NCI-H82 treated with DMSO at 0.1 percent for 48 hours (cell line): ENCODE results near the gene ATRN.

Source experiments
- DNase-seq: peaks from one replicate; lab custom pipeline; 2025; ENCODE audit not compliant: unreplicated experiment; lab: John Stamatoyannopoulos, UW

The ATRN gene

DNA sequence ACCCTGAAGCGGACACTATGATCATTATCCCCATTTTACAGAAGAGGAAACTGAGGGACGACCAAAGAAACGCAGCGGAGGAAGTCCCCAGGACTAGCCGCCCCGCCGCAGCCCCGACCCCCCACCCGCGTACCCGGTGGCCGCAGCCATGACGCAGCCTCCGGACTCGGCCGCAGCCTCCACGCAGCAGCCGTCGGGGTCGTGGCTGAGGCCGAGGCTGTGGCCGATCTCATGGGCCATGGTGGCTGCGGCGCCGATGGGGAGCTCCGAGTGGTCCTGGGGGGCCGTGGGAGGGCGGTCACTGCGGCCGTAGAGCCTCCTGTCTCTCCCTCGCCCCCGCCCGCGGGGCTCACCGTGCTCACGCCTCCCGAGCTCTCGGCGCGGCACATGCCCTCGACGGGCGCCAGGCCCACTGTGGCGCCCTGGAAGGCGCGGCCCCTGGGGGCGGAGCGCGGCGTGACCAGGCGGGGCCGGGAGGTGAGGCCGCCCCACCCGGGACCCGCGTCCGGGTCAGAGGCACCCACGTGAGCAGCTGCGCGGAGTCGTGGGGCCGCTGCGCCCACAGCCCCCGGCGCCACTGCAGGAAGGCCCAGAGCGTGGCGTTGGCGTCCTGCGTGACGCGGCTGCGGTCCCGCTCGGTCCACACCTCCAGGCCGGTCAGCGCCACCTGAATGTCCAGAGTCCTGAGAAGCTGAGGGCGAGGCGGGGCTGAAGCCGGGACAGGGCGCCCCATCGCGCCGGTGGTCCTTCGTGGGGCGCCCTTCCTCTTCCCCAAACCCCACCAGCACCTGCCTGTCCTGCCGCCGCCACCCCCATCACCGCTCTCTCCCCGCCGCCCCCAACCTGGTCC is 202.6 kb downstream of the ATRN start:
- DNase-seq, result no peak

DNA sequence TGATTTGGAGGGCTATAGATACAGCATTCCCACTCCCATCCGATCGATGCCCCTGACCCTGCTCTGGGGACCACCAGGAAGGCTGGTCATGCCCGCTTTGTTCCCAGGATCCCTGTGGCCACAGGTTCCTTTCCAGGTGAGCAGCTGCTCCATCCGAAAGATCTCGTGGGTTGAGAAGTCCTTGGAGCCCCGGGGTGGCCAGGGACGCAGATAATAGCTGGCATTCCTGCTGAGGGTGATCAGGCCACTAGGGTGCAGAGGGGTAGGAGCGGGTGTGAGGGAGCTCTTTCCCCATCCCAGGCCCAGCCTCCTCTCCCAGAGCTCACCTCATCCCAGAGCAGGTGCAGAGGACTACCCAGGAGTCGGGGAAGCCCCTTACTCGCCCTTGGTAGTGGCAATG is 203.6 kb downstream of the ATRN start:
- no peak for DNase-seq

DNA sequence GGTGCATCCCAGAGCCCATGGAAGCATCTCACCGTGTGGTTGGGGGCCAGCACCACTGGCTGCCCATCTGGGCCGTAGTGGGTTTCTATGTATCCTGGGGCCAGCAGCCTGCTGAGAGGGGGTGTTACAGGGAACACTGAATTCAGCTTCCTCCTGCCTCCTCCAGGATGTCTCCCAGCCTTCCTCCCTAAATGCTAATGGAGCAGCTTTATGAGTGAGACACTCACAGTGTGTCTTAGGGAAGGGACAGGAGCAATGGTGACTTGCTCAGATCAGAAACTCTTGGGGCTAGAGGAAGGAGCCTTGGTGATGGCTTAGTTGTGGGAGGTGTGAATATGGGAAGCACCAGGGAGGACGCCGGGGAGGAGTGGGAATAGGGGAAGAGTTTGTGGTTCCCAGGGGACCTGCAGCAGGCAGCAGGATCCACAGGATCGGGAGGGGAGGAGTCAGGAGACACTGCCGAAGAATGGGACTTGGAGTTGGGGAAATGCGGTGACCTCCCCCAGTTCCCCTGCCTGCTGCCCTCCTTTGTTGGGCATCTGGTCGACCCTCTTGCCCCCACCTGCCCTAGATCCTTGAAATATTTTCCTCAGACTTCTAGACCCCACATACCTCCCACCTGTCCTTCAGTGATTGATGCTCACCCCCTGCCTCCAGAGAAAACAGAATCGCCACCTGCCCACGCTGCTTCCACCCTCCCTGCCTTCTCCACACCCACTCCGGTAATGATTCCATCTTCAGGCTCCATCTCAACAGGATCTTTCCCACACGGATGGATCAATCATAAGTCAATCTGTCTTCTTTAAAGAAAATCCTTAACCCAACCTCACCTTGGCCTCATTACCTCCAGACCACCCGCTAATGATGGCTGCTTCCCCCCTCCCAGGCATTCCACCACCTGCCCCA is 204.4 kb downstream of the ATRN start:
- no peak for DNase-seq

DNA sequence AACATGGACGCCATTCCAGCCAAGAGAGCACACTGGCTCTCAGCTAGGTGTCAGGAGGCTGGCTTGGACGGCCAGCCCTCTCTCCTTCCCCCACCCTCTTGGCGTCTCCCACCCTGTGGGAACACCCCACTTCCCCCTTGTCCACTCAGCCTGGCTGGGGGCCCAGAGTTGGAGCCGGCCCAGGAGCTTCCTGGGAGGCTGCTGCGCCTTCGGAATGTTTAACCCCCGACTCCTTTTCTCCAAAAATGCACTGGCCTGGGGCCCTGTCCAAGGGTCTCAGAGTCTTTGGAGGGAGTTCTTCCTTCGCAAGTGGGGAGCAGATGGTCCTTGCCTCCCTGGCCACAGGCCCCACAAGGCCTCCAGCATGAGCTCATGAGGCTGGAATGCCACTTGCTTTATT is 206.9 kb downstream of the ATRN start:
- no peak for DNase-seq

DNA sequence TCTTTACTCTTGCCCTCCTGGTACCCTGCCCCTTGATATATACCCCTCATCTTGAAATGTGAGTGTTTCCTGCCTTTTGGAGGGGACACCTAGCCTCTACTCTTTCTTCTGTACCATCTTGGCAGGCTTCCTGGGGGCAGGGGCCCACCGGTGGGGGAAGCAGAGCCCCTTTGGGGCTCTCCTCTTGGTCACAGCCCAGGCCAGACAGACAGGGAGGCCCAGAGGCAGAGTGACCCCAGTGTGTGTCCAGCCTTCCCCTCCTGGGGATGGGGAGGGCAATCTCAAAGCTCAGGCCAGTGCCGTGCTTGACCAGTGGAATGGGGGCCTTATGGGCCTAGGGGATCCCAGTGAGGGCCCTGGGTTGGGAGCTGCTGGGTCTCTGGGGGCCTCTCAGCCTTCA is 207.4 kb downstream of the ATRN start:
- DNase-seq, result no peak

DNA sequence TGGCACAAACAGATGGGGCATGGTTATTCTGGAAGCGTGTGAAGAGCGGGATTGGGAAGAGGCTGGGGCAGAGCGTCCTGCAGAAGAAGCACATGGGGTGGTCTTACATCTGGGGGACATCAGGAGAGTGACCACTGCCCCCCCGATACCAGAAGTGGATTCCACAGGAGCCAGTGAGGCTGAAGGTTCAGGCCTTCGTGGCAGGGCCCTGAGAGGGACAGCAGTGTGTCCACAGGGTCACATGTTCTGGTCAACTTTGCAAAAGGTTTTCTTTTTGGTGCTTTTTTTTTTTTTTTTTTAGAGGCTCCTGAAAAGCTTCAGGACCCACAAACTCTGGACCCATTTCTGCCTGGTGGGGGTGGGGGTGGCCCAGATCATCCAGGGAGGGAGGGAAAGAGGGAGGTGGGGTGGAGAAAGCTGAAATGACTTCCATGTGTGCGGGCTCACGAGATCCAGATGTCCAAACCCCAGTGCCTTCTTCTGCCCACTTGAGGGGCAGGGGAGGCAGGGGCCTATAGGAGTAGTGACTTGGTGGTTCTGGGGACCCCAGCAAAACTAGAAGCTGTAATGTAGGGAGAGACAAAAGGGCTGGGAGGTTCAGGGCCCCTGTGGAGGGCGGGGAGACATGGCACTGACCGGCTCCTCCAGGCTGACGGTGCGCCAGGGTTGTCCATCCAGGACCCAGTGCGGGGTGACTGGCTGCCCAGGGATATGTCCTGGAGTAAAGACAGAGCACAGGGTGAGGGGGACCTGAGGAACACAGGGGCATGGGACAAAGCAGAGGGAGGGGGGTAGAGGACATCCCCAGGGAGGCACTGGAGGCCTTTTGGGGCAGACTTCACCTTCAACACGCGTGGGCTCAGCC is 208.3 kb downstream of the ATRN start:
- DNase-seq, result no peak

DNA sequence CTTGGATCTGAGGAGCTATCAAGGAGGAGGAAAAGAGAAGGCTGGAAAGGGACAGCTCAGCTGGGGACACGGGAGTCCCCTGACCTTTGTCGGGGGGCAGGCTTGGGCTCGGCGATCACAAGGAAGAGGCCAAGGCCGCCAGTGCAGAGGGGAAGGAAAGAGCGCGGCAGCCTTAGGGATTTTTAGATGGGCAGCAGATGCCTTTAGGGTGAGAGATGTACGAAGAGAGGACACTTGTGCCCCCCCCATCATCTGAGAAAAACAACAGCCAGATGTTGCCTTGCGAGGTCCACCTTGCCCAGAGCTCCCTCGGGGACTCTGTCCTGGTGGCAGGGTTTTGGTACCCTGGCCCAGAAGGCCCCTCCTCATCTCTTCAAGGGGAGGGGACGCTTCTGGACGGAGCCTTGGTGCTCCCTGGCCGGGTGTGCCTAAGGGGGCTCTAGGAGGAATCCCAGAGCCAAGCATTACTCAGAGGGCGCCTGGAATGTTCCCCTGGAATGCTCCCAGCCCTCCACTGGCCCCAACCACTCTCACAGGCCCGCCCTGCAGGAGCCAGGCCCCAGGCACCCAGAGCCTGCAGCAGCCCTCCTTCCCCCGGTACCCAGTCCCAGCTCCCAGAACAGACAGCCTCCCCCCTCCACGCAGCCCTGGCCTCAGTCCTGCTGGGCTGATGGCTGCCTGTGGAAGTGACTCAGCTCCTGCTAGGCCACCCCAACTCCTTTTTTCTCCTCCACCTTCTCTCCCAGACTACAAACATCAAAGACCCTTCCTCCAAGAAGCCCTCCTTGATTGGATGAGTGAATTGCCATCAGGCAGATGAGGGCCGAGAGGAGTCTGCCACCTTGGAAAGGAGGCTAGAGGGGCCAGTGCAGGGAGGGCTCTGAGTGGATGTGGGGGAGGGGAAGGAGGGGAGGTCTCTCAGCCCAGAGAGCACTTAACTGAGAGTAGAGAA is 209.2 kb downstream of the ATRN start:
- no peak for DNase-seq

DNA sequence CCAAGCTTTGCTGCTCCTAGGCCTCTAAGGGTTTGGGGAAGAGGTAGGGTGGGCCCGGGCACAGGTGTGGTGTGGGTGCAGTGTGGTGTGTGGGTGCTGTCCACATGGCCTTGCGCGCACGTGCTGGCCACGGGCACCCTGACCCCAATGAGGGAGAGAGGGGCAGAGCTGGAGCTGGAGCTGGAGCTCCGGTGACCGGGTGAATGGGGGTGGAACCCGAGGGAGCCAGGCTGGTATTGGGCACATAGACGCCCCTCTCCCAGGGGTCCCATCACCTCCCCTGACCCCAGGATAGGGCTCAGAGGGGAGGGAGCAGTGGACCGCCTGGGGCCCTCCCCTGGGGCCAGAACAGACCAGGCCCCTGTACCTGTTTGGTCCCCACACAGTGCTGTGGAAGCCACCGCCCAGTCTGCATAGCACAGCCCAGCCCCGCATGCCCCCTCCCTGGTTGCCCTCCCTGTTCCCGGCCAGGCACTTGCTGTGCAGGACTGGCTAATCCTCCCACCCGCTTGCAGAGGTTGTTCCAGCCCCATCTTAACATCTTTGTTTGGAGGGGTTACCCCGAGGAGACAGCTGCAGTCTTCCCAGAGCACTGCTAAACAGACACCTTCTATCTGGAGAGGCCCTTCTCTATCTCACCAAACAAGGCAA is 210.0 kb downstream of the ATRN start:
- no peak for DNase-seq

DNA sequence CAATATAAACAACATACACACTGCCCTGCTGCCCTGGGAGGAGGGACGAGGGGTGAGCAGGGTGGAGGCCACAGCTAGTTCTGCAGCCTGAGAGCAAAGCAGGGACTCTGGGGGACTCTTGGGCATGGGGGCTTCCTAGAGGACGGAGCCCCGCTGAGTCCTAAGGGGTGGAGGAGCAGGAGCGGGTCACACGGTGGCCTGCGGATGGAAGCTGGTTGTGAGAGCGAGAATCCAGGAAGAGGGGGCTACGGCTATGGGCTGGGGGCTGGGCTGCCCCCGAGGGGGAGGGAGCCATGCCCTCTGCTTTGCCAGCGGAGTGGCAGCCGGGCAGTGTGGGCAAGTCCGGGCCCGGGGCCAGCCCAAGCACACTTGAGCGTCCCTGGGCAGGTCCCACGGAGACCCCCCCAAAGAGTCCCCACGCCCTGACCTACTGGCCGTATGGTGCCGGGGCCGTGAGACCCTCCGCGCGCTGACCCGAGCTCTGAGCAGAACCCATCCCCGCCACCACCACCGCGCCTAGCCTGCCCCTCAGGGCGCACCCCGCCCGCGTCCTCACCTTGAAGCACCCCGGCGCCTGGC is 210.6 kb downstream of the ATRN start:
- DNase-seq, result no peak

DNA sequence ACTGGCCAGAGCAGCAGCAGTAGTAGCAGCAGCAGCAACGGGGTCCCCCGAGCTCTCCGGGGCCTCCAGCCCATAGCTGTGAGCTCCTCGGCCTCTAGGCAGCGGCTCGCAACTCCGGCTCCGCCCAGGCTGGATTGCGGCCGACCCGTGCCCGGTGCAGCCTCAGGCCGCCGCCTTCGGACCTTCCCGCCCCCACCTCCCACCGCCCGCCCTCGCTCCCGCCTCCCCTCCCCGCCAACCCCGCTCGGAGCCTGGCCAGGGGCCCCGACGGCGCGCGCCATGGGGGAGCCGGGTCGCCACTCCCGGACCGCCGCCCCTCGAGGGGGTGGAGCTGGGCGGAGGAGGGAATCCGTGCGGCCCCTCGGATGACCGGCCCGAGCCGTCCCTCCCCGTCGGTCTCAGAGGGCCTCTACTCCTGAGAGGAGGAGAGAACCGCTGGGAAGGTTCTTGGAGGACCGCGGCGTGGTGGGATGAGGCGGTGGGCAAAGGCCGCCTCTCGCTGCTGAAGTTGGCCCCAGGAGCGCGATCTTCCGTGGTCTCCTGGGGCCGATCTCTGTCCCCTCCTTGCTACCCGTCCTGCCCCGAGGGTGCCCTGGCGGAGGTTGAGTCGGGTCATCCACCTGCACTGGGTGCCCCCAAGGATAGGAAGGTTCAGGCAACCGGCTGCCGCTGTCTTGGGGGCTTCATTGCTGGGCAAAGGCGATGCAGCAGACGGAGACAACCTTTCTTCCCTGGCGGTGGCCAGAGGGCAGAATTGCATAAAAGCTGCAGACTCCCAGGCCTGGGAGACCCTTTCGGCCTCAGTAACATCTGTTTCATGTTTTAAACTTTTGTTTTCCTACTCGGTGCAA is 211.3 kb downstream of the ATRN start, which contains the start of gene ADAM33:
Gene ADAM33, minus strand, starts transcription at position 80 of the 851 bp plus-strand sequence. Its CDS starts 6 bp downstream, at position 74.
- no peak for DNase-seq

DNA sequence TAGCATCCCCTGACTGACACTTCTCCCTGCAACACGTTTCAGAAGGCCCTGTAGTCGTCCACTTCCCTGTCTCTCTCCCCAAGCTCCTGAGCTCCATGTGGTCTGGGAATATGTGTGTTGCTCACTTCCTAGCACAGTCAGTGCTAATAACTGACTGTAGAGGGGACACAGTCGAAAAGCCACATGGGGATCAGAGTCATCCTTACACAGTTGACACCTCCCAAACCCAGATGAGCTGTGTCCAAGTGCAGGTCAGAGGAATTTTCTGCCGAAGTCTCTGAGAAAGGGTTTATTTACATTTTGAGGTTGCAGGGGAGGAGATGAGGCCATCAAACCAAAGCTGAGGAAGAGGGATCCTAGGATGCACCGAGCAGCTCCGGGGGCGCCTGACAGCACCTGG is 214.5 kb downstream of the ATRN start:
- no peak for DNase-seq

DNA sequence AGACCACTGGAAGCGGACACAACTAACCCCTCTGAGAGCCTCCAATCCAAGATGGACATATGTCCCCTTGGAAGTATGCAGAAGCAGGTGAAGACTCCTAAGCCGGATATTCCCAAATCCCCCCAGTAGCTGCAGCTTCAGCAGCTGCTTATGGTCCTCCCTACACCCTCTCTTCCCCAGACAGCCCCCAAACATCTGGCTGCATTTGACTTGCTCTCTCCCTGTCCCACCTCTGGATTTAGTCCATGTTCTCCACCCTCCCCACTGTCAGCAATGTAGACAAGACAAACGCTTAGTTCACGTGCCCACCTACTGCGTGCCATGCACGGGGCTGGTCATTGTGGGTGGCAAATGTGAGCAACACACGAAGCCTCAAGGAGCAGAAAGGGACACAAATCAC is 215.6 kb downstream of the ATRN start:
- no peak for DNase-seq

DNA sequence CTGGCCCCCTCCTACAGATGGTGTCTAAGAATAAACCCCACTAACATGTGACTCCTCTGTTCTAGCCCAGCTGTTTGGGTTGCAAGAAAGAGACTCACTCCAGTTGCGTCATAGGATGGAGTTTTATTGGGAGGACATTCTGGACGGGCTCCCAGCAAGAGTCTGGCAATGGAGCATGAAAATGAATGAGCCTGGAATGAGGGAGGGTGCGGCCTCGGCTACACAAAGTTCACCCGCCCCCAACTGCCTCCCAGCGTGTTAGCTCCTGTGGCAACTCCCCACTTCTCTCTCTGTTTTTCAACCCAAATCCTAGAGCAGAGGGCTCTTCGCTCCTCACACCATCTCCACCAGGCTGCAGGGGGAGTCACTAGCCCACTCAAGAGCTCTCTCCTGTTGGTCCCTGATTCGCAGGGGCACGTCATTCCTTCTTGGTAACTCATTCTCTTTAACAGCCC is 216.1 kb downstream of the ATRN start:
- no peak for DNase-seq

DNA sequence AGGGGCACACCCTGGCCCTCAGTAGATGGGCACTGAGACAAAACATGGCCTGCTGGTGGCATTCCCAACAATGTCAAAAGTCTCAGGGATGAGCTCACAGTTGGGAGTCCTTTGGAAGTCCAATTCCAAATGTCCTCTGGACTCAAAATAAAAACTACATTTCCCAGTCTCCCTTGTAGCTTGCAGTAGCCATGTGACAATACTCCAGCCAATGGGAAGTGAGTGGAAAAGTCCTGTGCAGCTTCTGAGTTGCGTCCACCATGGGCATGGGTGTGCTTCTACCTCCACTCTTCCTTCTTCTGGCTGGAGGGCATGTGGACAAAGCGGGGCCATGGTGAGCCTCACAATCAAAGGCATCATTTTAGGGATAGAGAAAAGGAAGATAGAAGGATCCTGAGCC is 216.8 kb downstream of the ATRN start:
- no peak for DNase-seq

DNA sequence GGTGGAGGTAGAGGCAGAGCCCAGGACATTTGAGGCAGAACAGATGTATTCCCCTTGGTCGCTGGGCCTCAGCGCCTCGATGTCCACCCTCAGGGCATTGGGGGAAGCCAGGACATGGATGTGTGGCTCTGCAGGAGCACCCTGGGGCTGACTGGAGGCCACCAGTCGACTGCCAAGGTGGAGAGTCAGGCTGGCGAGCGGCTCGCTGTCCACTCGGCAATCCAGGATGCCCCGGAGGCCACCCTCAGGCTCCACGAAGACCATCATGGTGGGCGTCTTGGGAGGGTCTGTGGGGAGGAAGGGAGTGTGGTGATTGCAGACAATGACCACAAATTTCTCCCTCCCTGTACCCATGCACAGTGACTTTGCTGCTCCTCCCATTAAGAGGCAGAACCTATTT is 219.2 kb downstream of the ATRN start:
- DNase-seq, result no peak

DNA sequence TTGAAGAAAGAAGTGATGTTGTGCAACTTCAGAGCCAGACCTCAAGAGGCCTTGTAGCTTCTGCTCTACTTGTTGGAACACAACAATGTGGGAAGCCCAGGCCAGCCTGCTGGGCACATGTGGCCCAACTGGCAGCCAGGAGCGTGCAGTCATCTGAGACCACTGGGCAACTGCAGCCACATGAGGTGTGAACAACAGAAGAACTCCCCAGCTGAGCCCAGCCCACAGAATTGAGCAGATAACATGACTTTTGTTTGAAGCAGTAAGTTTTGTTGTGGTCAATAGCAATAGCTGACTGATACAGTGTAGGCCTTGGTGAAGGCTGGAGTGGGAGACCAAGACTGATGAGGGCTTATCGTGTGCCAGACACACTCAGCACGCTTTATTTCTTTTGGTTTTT is 219.6 kb downstream of the ATRN start:
- DNase-seq, result no peak

DNA sequence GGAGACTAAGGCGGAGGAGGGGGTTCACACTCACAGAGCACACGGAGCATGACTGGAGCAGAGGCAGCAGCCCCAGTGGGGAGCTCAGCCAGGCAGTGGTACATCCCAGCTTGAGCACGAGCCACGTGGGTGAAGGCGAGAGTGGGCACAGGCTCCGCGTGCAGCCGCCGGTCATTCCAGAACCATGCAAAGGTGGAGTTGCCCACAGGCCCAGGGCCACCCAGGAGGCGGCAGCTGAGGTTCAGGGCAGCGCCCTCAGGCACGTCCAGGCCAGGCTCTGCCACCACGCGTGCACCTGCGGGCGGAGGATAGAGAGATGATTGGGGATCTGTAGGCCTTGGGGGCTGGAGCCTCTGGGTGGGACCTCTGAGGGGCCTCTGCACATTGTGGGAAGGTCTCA is 220.5 kb downstream of the ATRN start:
- DNase-seq, result no peak

DNA sequence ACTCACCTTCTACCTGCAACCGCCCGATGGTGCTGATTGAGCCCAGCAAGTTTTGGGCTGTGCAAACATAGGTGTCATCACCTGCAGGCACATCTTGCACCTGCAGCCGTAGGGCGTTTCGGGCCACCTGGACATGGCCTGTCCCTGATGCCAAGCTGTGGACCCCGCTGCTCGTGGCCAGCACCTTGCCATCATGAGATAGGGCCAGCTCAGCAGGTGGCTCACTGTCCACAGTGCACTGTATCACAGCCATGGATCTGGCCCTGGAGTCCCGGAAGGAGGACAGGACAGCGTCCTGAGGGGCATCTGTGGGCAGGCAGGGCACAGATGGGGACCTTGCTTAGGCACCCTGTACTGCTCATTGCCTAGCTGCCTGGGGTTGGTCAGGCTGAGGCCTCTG is 221.1 kb downstream of the ATRN start:
- no peak for DNase-seq
